ENCODE data around the gene HPSE2.

Gene HPSE2

DNA sequence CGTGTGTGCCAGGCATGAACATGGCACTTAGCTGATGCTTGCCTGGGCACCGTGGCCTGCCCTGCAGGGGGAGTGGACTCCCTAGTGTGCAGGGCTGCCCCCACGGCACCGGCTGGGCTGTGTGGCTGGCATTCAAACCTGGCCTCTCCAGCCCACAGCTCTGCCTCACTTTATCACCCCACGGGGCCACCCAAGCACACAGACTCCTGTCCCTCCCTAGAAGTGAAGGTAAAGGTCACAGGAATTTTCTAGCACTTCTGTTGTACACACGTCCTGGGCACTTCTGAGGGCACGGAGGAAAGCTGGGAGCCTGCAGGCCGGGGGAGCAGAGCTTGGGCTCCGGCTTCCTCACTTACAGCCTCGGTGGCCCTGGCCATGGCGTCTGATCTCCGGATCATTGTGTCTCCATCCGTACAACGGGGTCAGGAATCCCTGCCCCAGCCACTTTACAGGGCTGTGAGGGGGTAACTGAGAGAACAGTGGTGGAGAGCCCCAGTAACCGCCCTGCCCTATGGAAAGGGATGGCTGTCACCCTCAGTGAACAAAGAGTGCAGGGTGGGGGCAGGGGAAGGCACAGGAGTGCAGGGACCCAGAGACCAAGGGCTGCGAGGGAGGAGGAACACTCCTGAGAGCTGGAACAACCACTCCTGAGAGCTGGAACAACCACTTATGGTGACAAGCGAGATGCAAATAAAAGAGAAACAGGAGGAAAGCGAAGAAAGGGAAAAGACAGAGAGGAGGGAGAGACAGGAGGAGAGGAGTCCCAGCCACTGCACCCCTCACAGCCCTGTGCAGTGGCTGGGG lies 816.8 kb downstream of the HPSE2 start:
- TF ChIP-seq CTCF (IDR thresholded peaks at IDR 0.05; ENCODE audit: insufficient read depth, low read length, poor library complexity, severe bottlenecking): no peak
- Histone ChIP-seq H3K36me3 (ENCODE audit: control insufficient read depth, insufficient read depth, low read length) (peaks cover 41% of the 10 kb centered on the region), H3K27me3 (replicated peaks; ENCODE audit: control insufficient read depth, insufficient read depth, low read length) (no peaks in the 10 kb centered on the region), H3K4me3 (replicated peaks; ENCODE audit: low read depth, low read length) (no peak overlapping the region)
- DNase-seq (ENCODE audit: extremely low read depth, insufficient read length): no peak

DNA sequence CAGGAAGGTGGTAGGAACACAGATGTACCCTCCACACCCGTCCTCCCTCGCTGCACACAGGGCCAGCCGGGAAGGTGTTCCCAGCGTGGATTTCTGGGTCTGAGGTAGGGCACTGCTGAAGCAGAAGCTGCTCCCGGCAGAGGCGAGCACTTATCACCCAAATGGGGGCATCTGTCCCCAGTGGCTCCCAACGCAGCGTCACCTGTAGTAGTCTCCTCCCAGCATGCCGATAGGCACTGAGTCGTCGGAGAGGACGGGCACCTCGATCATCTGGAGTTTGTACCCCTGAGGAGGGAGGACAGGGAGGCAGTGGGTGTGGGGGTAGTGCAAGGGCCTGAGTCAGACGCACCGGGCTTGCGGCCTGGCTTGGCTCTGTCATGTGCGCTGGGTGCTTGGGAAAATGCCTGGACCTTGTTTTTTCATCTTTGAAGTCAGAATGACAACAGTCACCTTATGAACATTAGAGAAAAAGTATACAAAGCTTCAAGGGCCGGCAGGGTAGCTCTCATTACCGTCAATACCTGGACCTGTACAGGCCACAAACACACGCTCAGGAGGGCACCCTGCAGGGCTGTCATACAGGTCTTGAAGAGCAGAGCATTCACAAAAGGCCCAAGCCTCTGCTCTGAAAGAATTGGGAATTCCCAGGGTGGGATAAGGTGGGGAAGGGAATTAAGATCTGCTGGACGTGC lies 817.5 kb downstream of the HPSE2 start:
- Histone ChIP-seq H3K27me3 (replicated peaks; ENCODE audit: control insufficient read depth, insufficient read depth, low read length) (no peaks in the 10 kb centered on the region), H3K36me3 (ENCODE audit: control insufficient read depth, insufficient read depth, low read length) (peaks cover 35% of the 10 kb centered on the region), H3K4me3 (replicated peaks; ENCODE audit: low read depth, low read length) (no peak overlapping the region)
- DNase-seq (ENCODE audit: extremely low read depth, insufficient read length): no peak
- TF ChIP-seq CTCF (IDR thresholded peaks at IDR 0.05; ENCODE audit: insufficient read depth, low read length, poor library complexity, severe bottlenecking): no peak

GRCh38 chr10:98417481-98417959 lies 818.1 kb downstream of the HPSE2 start:
- no peak for TF ChIP-seq CTCF (IDR thresholded peaks at IDR 0.05; ENCODE audit: insufficient read depth, low read length, poor library complexity, severe bottlenecking)
- Histone ChIP-seq H3K4me3 (replicated peaks; ENCODE audit: low read depth, low read length) (no peak overlapping the region), H3K27me3 (replicated peaks; ENCODE audit: control insufficient read depth, insufficient read depth, low read length) (no peaks in the 10 kb centered on the region), H3K36me3 (ENCODE audit: control insufficient read depth, insufficient read depth, low read length) (peaks cover 32% of the 10 kb centered on the region)
- DNase-seq (ENCODE audit: extremely low read depth, insufficient read length): no peak

DNA sequence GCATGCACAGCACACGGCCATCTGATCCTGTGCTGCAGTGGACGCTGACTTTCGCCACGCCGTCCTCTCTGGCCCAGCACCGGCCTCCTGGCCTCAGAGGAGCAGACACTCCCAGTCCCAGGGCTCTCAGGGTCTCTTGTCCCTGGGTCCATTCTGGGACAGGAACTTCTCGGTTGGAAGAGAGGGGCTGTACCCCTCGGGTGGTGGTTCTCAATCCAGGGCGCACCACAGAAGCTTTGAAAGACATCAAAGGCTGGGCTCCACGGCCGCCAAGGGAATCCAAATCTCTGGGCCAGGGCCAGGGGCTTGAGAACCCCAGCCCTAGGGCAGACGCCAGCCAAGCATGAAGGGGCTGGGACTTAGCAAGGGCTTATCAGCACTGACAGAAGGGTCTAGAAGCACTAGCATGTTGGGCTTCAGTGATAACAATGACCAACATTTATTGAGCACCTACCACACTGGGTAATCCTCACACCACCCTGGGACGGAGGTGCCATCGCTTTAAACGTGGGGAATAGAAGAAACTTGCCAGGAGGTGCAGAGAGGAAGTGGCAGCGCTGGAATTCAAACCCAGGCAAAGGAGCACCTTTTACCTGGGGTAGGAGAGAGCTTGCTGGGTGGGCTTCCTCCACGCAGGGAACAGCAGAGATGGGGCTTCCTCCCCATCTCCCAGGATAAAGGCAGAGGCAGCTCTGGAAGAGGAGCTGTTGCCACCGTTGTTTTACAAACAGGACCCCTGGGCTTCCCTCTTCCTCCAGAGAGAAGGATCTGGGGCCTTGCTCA lies 818.9 kb downstream of the HPSE2 start:
- TF ChIP-seq CTCF (IDR thresholded peaks at IDR 0.05; ENCODE audit: insufficient read depth, low read length, poor library complexity, severe bottlenecking): no peak
- Histone ChIP-seq H3K36me3 (ENCODE audit: control insufficient read depth, insufficient read depth, low read length) (peaks cover 29% of the 10 kb centered on the region), H3K27me3 (replicated peaks; ENCODE audit: control insufficient read depth, insufficient read depth, low read length) (no peaks in the 10 kb centered on the region), H3K4me3 (replicated peaks; ENCODE audit: low read depth, low read length) (no peak overlapping the region)
- no peak for DNase-seq (ENCODE audit: extremely low read depth, insufficient read length)

DNA sequence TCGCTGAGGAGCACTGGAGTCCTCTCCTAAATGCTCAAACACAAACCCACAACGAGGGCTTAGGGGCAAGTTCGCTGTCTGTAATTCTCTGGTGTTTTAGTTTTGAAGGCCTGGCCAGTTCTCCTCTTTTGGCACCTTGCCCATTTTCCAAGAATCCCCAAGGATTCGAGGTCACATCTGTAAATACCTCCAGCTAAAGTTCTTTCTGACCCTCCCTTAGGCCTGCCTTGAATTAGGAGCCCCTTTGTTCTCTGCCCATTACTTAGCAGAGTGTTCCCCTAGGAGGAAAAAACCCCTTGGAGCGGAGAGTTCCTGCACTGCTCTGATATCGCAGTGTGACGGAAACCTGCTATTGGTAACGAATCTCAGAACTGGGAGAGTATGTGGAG lies 819.9 kb downstream of the HPSE2 start:
- H3K27me3 ChIP-seq (replicated peaks; ENCODE audit: control insufficient read depth, insufficient read depth, low read length): no peaks in the 10 kb centered on the region
- no peak overlapping the region for H3K4me3 ChIP-seq (replicated peaks; ENCODE audit: low read depth, low read length)
- DNase-seq (ENCODE audit: extremely low read depth, insufficient read length): no peak
- no peak for TF ChIP-seq CTCF (IDR thresholded peaks at IDR 0.05; ENCODE audit: insufficient read depth, low read length, poor library complexity, severe bottlenecking)
- H3K36me3 ChIP-seq (ENCODE audit: control insufficient read depth, insufficient read depth, low read length): peaks cover 29% of the 10 kb centered on the region

All from GM06990 (cell line).